Mesodermal cell (in vitro differentiated cells): ENCODE data around the gene ST3GAL4.

Experiments
- H3K27ac ChIP-seq: 2 replicates; pipeline ENCODE4 v1.7.0; 2013; ENCODE audit warnings: mild to moderate bottlenecking, low read depth, low read length, moderate library complexity; ENCODE audit not compliant: severe bottlenecking
- H3K36me3 ChIP-seq: 2 replicates; pipeline ENCODE4 v1.7.1; 2013; ENCODE audit warnings: mild to moderate bottlenecking, low read length, moderate library complexity; ENCODE audit not compliant: control insufficient read depth, insufficient read depth
- H3K4me1 ChIP-seq: one replicate; pipeline ENCODE4 v1.7.1; 2013; ENCODE audit warnings: mild to moderate bottlenecking, low read length; ENCODE audit not compliant: insufficient read depth, control insufficient read depth, poor library complexity, severe bottlenecking
- H3K4me3 ChIP-seq: 2 replicates; pipeline ENCODE4 v1.7.0; 2013; ENCODE audit warnings: low read length, control low read depth, mild to moderate bottlenecking; ENCODE audit not compliant: insufficient read depth, poor library complexity, severe bottlenecking; ENCODE audit errors: extremely low read depth
- H3K9me3 ChIP-seq: 2 replicates; pipeline ENCODE4 v1.7.1; 2013; ENCODE audit warnings: mild to moderate bottlenecking, low read length, moderate library complexity; ENCODE audit not compliant: control insufficient read depth
- WGBS, 2 experiments: methylation state at CpG; one replicate each; pipeline ENCODE4 v1.1.5; 2013; ENCODE audit warnings: missing lambda C conversion rate in 2 of 2; ENCODE audit not compliant: insufficient coverage in 2 of 2; 5-methylcytosine and 5-hydroxymethylcytosine counted together

ST3GAL4 gene

DNA sequence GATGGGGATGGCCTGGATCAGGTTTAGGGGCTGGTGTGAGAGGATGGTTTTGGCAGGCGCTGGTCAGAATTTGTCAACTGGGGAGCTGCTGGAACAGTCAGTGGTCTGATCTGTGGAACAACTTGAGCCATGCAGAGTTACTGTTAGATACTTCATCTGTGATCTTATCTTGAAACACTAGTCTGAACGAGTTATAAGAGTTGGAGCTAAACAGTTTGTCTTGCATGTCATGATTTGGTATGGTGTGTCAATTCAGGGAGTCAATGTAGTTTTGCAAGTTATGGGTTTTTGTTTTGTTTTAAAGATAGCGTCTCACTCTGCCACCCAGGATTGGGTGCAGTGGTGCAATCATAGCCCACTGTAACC is 54.1 kb downstream of the ST3GAL4 start:
- no peak overlapping the region for H3K27ac ChIP-seq
- H3K4me3 ChIP-seq, result no peak overlapping the region
- WGBS, 2 experiments, result 88 to 90% methylated on average over 2 to 3 of the region's 3 CpGs
- peaks cover 32% of the 10 kb centered on the region for H3K36me3 ChIP-seq
- peaks cover 13% of the 10 kb centered on the region for H3K4me1 ChIP-seq
- H3K9me3 ChIP-seq, result no peaks in the 10 kb centered on the region

DNA sequence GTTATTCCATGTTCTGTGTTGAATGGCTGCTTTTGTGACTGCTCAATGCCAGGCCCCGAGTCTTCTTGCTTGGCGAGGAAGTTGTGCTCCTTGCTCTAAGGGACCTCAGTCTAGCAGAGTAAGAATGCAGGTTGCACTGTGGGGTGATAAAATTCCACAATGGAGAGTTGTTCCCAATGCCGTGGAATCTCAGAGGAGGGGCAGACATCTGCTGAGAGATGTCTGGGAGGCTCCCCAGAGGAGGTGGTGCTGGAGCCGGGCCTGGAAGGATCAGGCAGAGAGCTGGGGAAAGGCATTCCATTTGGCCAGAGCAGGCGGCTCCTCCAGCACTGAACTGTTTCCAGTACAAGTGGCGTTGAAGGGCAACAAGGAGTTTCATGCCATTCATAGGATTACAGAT is 55.2 kb downstream of the ST3GAL4 start:
- Histone ChIP-seq H3K4me1 (peaks cover 8% of the 10 kb centered on the region), H3K9me3 (no peaks in the 10 kb centered on the region), H3K27ac (no peak overlapping the region), H3K4me3 (no peak overlapping the region), H3K36me3 (peaks cover 35% of the 10 kb centered on the region)
- WGBS, 2 experiments, result 84 to 89% methylated on average over 6 of the region's 6 CpGs

DNA sequence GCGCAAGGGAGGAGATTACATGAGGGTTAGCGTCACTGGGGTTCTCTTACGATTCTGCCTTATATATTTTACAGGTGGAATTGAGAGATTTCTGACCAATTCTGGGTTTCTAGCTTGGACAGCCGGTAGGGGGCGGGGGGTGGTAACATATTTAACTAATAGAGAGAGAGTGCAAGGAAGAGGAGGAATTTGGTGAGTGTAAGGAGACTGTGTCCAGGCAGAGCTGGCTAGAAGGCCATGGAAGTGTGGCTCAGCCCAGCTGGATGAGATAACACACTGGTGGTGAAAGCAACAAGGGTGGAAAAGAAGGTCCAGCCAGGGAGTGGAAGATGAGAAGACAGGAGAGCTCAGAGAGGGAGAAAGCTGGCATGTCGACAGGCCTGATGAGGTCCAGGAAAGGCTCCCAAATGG is 56.5 kb downstream of the ST3GAL4 start:
- H3K36me3 ChIP-seq, result peaks cover 36% of the 10 kb centered on the region
- no peak overlapping the region for H3K27ac ChIP-seq
- H3K4me1 ChIP-seq, result peaks cover 6% of the 10 kb centered on the region
- H3K9me3 ChIP-seq, result no peaks in the 10 kb centered on the region
- H3K4me3 ChIP-seq, result no peak overlapping the region
- 63 to 75% methylated on average over 5 to 6 of the region's 6 CpGs for WGBS, 2 experiments

DNA sequence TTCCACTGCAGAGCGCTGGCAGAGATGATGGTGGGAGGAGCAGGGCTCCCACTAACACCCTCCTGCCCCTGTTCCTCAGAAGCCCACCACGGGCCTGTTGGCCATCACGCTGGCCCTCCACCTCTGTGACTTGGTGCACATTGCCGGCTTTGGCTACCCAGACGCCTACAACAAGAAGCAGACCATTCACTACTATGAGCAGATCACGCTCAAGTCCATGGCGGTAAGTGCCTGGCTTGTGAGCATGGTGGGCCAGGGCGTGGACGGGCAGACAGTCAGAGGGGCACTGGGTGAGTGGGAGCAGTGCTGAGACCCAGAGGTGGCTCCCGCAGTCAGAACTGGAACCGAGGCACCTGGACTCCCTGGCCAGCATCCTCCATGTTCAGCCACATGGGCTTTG is 57.9 kb downstream of the ST3GAL4 start:
- Histone ChIP-seq H3K36me3 (peaks cover 28% of the 10 kb centered on the region), H3K9me3 (no peaks in the 10 kb centered on the region), H3K27ac (no peak overlapping the region), H3K4me3 (no peak overlapping the region), H3K4me1 (peaks cover 6% of the 10 kb centered on the region)
- WGBS, 2 experiments, result 95 to 96% methylated on average over 11 of the region's 11 CpGs

DNA sequence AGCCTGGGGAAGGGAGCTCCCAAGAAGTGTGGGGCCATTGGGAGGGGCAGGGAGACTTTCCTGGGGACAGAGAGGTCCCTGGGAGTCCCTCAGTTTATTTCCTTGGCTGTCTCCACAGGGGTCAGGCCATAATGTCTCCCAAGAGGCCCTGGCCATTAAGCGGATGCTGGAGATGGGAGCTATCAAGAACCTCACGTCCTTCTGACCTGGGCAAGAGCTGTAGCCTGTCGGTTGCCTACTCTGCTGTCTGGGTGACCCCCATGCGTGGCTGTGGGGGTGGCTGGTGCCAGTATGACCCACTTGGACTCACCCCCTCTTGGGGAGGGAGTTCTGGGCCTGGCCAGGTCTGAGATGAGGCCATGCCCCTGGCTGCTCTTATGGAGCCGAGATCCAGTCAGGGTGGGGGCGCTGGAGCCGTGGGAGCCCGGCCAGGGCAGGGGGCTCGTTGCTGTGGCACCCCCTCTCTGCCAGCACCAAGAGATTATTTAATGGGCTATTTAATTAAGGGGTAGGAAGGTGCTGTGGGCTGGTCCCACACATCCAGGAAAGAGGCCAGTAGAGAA is 58.4 kb downstream of the ST3GAL4 start:
- Histone ChIP-seq H3K36me3 (peaks cover 26% of the 10 kb centered on the region), H3K4me1 (peaks cover 6% of the 10 kb centered on the region), H3K27ac (no peak overlapping the region), H3K4me3 (no peak overlapping the region), H3K9me3 (no peaks in the 10 kb centered on the region)
- 91 to 96% methylated on average over 3 to 9 of the region's 9 CpGs for WGBS, 2 experiments

DNA sequence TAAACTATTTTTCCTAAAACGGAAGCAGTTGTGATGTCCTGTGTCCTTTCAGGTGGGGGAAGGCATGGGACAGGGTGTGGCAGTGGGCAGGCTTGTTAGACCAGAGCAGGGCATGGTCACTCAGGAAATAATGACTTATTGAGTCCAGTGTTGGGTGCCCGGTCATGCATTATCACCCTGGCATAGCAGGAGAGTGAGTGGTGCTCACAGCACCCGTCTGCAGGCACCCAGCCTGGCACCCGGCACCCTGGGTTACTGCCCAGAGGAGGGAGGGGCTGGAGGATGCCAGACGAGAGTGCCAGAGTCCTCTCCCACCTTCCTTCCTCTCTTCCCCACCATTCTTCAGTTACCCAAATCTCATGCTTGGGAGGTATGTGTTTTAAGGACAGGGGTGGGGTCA is 59.1 kb downstream of the ST3GAL4 start:
- peaks cover 6% of the 10 kb centered on the region for H3K4me1 ChIP-seq
- no peak overlapping the region for H3K27ac ChIP-seq
- 94 to 100% methylated on average over 2 to 4 of the region's 5 CpGs for WGBS, 2 experiments
- H3K4me3 ChIP-seq, result no peak overlapping the region
- H3K9me3 ChIP-seq, result no peaks in the 10 kb centered on the region
- H3K36me3 ChIP-seq, result peaks cover 20% of the 10 kb centered on the region

DNA sequence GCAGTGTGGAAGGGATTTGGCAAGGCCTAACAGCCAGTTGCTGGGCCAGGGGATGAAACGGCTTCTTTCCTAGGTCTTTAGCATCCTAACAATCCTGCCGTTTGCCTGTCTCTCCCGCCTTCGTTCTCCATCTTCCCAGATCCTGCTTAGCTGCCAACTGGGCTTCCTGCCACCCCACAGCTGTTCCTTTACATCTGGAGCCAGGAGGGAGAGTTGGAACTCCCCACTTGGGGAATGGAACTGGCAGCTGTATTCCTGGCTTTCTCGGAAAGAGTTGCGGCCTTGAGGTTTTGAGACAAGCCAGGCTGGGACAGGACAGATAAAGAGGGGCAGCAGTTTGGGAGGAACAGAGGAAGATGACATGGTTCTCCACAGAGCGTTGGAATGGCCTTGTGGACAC is 59.6 kb downstream of the ST3GAL4 start:
- Histone ChIP-seq H3K4me1 (peaks cover 6% of the 10 kb centered on the region), H3K27ac (no peak overlapping the region), H3K36me3 (peaks cover 20% of the 10 kb centered on the region), H3K4me3 (no peak overlapping the region), H3K9me3 (no peaks in the 10 kb centered on the region)
- 91 to 94% methylated on average over 5 to 6 of the region's 7 CpGs for WGBS, 2 experiments

DNA sequence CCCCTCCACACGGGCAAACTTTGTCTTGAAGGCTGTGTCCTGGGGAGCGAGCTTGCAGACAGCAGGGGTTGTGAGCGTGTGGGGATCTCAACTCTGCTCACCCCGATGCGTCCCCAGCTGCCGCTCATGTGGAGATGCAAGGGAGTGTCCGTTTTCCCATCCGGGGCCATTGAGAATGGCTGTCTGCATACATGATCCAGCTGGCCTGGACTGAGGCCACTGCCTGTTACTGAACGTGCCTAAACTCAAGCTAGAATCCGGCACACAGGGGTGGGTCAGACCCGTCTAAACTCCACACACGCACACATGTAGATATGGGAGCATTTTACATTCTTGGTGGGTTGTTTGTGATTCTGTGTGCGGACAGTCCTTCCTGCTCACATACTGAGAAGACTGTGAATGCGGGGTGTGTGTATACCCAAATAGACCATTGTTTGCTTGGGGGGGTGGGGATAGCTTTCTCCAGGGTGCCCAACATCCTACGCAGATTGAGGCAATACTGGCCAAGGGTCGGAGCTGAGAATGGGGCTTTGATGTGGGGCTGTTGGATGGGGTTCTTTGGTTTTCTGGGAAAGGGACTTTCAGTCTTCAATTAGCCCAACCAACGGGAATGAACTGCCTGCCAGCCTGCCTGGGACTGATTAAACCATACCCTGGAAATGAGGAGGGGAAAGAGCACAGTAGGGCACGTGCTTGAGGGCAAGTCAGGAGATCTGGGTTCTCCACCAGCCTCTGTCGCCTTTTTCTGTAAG is 60.4 kb downstream of the ST3GAL4 start:
- peaks cover 15% of the 10 kb centered on the region for H3K36me3 ChIP-seq
- H3K4me3 ChIP-seq, result no peak overlapping the region
- no peak overlapping the region for H3K27ac ChIP-seq
- H3K9me3 ChIP-seq, result no peaks in the 10 kb centered on the region
- H3K4me1 ChIP-seq, result peaks cover 1% of the 10 kb centered on the region
- WGBS, 2 experiments, result 92% methylated on average over 13 of the region's 19 CpGs

DNA sequence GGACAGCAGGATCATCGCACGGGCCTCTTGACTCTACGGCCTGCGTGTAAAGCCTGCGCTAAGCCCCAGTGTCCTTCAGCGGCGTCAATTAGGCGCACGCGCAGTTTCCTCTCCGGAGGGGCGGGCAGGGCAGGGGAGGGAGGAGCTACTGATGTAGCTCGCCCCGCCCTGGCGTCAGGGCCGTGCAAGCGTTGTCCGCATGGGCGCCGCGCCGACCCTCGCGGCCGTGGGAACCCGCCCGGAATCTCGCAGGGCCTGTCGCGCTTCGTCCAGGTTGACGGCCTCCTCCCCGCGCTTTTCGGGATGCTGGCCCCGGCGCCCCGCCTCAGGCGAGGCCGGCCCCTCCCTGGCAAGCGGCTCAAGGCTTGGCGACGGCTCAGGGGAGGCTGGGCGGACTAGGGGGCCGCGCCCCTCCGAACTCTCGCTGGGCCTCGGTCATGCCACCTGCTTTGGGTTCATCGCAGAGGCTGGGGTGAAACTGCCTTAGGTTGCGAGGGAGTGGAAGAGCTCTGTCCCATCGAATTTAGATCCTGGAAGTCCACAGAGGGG is 61.1 kb downstream of the ST3GAL4 start:
- H3K4me3 ChIP-seq, result peak overlapping the region; percentile 14
- H3K36me3 ChIP-seq, result peaks cover 15% of the 10 kb centered on the region
- no peaks in the 10 kb centered on the region for H3K4me1 ChIP-seq
- H3K9me3 ChIP-seq, result no peaks in the 10 kb centered on the region
- 34 to 37% methylated on average over 39 to 46 of the region's 52 CpGs for WGBS, 2 experiments
- H3K27ac ChIP-seq, result no peak overlapping the region

DNA sequence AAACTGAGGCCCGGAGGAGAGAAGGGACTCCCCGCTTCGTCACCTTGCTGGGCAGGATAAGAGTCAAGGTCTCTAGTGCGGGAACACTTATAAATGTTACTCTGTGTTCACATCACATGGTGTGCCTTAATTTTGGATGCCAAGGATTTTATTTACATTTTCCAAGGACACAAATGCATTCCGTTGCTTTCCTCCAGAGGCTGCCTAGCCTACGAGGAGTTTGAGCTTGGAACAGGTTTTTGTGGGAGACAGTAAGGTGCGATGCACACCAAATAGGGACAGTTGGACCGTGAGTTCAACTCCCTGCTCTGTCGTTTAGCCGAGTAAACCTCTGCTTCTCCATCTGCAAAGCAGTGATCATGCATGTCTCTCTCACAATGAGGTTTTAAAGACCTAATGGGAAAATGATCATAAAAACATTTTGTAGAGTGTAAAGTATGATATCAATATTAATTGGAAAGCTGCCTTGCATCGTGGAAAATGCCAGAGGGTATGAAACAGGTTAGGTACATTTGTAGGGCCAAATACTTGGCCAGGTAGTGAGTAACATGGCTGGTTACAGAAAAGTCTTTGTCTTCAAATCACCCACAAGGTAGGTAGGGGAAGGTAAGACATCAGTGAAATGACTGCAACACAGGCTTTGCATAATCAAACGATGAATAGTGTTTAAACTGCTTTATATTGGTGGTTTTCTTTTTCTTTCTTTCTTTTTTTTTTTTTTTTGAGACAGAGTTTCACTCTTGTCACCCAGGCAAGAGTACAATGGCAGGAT is 61.8 kb downstream of the ST3GAL4 start:
- H3K4me1 ChIP-seq, result no peaks in the 10 kb centered on the region
- peaks cover 15% of the 10 kb centered on the region for H3K36me3 ChIP-seq
- H3K27ac ChIP-seq, result no peak overlapping the region
- 93% methylated on average over 8 to 10 of the region's 12 CpGs for whole genome bisulfite sequencing, 2 experiments
- no peaks in the 10 kb centered on the region for H3K9me3 ChIP-seq
- peak overlapping the region; percentile 14 for H3K4me3 ChIP-seq
